ENCODE results near the gene PSAPL1. TPM values are rescaled to one million over a fixed set of nuclear protein-coding genes. Genes with fewer than 3 reads are reported as not detected.

PSAPL1 gene
- total RNA-seq, 1 experiment from 2014 or later, result not detected

- TF ChIP-seq ARID4B (CRISPR knock-in tag; IDR thresholded peaks at IDR 0.05; ENCODE audit: borderline replicate concordance) (no peak), PRRX2 (CRISPR knock-in tag; IDR thresholded peaks at IDR 0.05) (no peak), TEAD1 (CRISPR knock-in tag; IDR thresholded peaks at IDR 0.05) (no peak)
Measured at GRCh38 chr4:7424553-7425111, 10.1 kb downstream of the PSAPL1 start (continued).

- ATAC-seq, result no peak
Measured at GRCh38 chr4:7423801-7424552, 10.8 kb downstream of the PSAPL1 start.

More at GRCh38 chr4:7423801-7424552, 10.8 kb downstream of the PSAPL1 start:
- Mint-ChIP-seq H3K27me3 (ENCODE audit: low read depth) (peaks cover 7% of the 10 kb centered on the region), H3K36me3 (no peaks in the 10 kb centered on the region), H3K4me1 (peaks cover 20% of the 10 kb centered on the region), H3K4me3 (no peak overlapping the region), H3K9me3 (no peaks in the 10 kb centered on the region), H3K27ac (no peak overlapping the region)
- CTCF ChIA-PET, result interaction anchor here (1.1 to 1.6 kb wide), 2 partner anchors 88 to 227 kb away, joined by 3 to 4 read pairs; no protein-coding TSS in a partner anchor
- no peak for TF ChIP-seq IRF2 (CRISPR knock-in tag; IDR thresholded peaks at IDR 0.05; ENCODE audit: borderline replicate concordance, low read depth)
- no peak for TF ChIP-seq TP53 (CRISPR knock-in tag; IDR thresholded peaks at IDR 0.05)
- no peak for TF ChIP-seq NR1H2 (CRISPR knock-in tag; IDR thresholded peaks at IDR 0.05)
- no peak for TF ChIP-seq FOXJ3 (CRISPR knock-in tag; IDR thresholded peaks at IDR 0.05; ENCODE audit: borderline replicate concordance)
- TF ChIP-seq GTF2I (CRISPR knock-in tag; conservative IDR thresholded peaks at IDR 0.05), result no peak
- TF ChIP-seq TEAD1 (CRISPR knock-in tag; IDR thresholded peaks at IDR 0.05), result no peak
- TF ChIP-seq MLX (CRISPR knock-in tag; IDR thresholded peaks at IDR 0.05), result no peak
- TF ChIP-seq HMGA2 (CRISPR knock-in tag; IDR thresholded peaks at IDR 0.05), result no peak
- no peak for TF ChIP-seq PRRX2 (CRISPR knock-in tag; IDR thresholded peaks at IDR 0.05)
- TF ChIP-seq SMAD3 (CRISPR knock-in tag; IDR thresholded peaks at IDR 0.05; ENCODE audit: borderline replicate concordance), result no peak
- no peak for TF ChIP-seq STAT6 (CRISPR knock-in tag; conservative IDR thresholded peaks at IDR 0.05; ENCODE audit: low read depth)
- TF ChIP-seq ATF6 (CRISPR knock-in tag; IDR thresholded peaks at IDR 0.05), result no peak
- TF ChIP-seq ZNF532 (CRISPR knock-in tag; IDR thresholded peaks at IDR 0.05; ENCODE audit: borderline replicate concordance), result no peak
- no peak for TF ChIP-seq ZBTB21 (CRISPR knock-in tag; IDR thresholded peaks at IDR 0.05; ENCODE audit: borderline replicate concordance)
- no peak for TF ChIP-seq ESRRA (CRISPR knock-in tag; IDR thresholded peaks at IDR 0.05; ENCODE audit: borderline replicate concordance)
- TF ChIP-seq ZNF671 (CRISPR knock-in tag; IDR thresholded peaks at IDR 0.05), result no peak
- no peak for DNase-seq (ENCODE audit: low spot score)
- POLR2A ChIA-PET, result no interaction called here
